GM10266 (cell line): Measurements from ENCODE around the gene RSPO3.
"Not testable (repeated sequence)": the region's sequence is repeated elsewhere in the genome, so short reads cannot be mapped to it uniquely, and the experiment has no call there.

ENCODE experiments used
- DNase-seq: peaks from one replicate; pipeline ENCODE4 v3.0.0; 2012; ENCODE audit errors: extremely low spot score
- CTCF ChIP-seq: IDR thresholded peaks from 2 replicates; pipeline ENCODE4 v1.5.1; 2012; ENCODE audit warnings: mild to moderate bottlenecking, low read depth; ENCODE audit not compliant: control insufficient read depth, insufficient read depth; ENCODE audit errors: missing control alignments

Gene RSPO3

GRCh38 chr6:127096167-127096566 is 22.3 kb upstream of the RSPO3 start:
- no peak for DNase-seq
- no peak for TF ChIP-seq CTCF

DNA sequence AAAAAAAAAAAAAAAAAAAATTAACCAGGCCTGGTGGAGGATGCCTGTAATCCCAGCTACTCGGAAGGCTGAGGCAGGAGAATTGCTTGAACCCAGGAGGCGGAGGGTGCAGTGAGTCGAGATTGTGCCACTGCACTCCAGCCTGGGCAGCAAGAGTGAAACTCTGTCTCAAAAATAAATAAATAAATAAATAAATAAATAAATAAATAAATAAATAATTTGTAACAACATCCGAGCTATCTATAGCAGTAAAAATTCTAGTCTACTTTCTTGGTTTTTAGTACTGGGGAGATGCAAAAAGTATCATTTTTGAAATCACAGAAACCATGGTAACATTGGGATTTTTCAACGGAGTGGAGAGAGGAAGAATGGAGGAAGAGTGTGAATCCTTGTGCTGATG is 21.0 kb upstream of the RSPO3 start:
- DNase-seq = not testable (repeated sequence)

DNA sequence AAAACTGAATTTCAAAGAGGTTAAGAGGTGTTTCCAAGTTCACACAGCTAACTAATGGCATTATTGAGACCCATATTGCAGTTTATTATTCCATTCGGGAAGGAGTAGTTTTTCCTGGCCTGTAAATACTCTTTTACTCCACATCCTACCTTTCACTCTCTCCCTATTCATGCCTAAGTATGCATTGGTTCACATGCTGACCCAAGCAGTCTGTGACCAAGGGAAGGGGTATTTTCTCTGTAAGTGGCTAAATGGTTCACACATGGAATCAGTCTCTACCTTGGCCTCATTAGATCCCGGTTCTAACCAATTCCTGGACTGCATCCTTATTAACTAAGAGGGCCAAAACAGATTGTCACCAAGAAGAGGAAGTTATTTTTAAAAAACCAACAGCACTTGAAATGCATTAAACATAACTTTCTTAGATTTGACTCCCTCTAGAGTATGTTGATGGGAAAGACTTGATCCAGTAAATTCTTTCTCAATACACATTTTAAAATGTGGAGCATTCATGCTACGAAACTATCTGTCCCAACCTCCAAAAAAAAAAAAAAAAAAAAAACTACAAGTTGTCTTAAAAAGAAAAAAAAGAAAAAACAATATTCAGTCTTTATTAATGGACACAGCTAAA is 17.8 kb upstream of the RSPO3 start:
- DNase-seq = no peak
- no peak for TF ChIP-seq CTCF

DNA sequence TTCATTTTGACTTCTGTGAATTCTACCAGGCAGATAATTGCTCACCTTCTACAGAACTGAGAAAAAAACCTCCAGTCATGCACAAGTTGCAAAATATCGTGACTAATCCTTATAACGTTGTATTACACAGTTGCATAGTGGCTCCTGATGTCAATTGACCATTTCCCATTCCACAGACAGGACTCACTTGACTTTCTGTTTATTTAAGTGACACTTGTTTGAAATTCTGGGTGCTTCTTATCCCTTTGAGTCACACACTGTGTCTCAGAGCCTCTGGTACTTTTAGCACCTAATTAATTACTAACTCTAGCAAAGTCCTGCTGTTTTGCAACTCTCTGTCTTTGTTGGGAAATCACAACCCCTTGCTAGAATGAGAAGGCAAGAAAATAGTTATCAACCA is 16.2 kb upstream of the RSPO3 start:
- DNase-seq = no peak
- no peak for TF ChIP-seq CTCF

GRCh38 chr6:127102859-127103258 is 15.6 kb upstream of the RSPO3 start:
- no peak for TF ChIP-seq CTCF
- no peak for DNase-seq

DNA sequence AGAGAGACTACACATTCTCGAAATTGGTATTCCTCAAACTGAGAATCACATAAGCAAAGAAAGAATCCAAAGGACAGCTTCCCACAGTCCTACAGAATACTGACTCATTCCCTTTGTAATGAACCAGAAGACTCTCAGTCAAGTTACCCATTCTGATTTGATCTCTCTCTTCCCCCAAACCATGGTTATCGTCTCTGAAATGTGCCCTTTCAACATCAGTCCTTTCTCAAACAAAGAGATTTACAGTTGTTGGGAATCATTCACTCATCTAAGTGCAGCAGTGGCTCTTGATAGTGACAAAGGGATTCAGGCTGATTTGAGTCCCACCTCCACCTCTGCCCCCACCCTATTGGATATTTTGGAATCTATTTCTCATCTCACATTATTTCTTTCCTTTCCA is 15.0 kb upstream of the RSPO3 start:
- no peak for DNase-seq
- TF ChIP-seq CTCF = no peak

DNA sequence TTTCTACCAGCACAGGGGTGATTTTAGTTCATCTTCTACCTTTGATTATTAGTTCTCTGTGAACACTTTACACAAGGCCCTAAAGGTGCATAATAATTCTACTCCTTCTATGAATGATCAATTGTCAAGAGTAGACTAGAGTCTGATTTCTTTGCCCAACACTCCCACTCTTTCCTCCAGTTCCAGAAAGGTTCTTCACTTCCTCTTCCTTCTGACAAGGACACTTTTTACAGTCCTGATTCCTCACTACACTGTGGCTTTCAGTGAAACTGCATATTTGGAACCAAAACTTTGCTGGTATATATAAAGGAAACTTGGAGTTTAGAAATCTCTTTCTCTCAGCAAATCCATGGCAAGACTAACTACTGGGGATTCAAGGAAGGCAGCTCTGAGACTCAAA is 10.6 kb upstream of the RSPO3 start:
- DNase-seq = no peak
- no peak for TF ChIP-seq CTCF

GRCh38 chr6:127110712-127111111 is 7.8 kb upstream of the RSPO3 start:
- TF ChIP-seq CTCF = no peak
- no peak for DNase-seq
